ENCODE results near the gene ZNFX1. TPM values are rescaled to one million over a fixed set of nuclear protein-coding genes. Genes with fewer than 3 reads are reported as not detected.

The ZNFX1 gene
- total and polyA plus RNA-seq, 9 of the 15 experiments (the other 6 are each of a cell fraction or from before 2014, with no cell fraction given), result 3.8 to 13.8 (median 10.3) TPM

GRCh38 chr20:49286689-49287551 lies 9.1 kb upstream of the ZNFX1 start (continued):
- no peak for TF ChIP-seq CSDE1 (IDR thresholded peaks at IDR 0.05)
- no peak for TF ChIP-seq ZNF707 (CRISPR knock-in tag; conservative IDR thresholded peaks at IDR 0.05)
- no peak for TF ChIP-seq FOSL1 (tag; conservative IDR thresholded peaks at IDR 0.05)
- no peak for TF ChIP-seq NELFE (IDR thresholded peaks at IDR 0.05; ENCODE audit: insufficient read depth, insufficient read length)
- peak; percentile 90 for TF ChIP-seq ZEB2 (IDR thresholded peaks at IDR 0.05)
- TF ChIP-seq RBM25 (IDR thresholded peaks at IDR 0.05; ENCODE audit: low read depth, low read length, severe bottlenecking), result no peak
- no peak for TF ChIP-seq KDM5B (IDR thresholded peaks at IDR 0.05; ENCODE audit: insufficient replicate concordance, low read depth, low read length)
- TF ChIP-seq SAFB2 (IDR thresholded peaks at IDR 0.05; ENCODE audit: borderline replicate concordance, low read depth, low read length, severe bottlenecking), result no peak
- no peak for TF ChIP-seq ZNF146 (CRISPR knock-in tag; IDR thresholded peaks at IDR 0.05; ENCODE audit: unreplicated experiment)
- TF ChIP-seq, protein P1, sequence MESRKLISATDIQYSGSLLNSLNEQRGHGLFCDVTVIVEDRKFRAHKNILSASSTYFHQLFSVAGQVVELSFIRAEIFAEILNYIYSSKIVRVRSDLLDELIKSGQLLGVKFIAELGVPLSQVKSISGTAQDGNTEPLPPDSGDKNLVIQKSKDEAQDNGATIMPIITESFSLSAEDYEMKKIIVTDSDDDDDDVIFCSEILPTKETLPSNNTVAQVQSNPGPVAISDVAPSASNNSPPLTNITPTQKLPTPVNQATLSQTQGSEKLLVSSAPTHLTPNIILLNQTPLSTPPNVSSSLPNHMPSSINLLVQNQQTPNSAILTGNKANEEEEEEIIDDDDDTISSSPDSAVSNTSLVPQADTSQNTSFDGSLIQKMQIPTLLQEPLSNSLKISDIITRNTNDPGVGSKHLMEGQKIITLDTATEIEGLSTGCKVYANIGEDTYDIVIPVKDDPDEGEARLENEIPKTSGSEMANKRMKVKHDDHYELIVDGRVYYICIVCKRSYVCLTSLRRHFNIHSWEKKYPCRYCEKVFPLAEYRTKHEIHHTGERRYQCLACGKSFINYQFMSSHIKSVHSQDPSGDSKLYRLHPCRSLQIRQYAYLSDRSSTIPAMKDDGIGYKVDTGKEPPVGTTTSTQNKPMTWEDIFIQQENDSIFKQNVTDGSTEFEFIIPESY (CRISPR knock-in tag; IDR thresholded peaks at IDR 0.05), result no peak
- no peak for TF ChIP-seq ILK (tag; IDR thresholded peaks at IDR 0.05; ENCODE audit: borderline replicate concordance, low read depth)
- TF ChIP-seq TFAM (CRISPR knock-in tag; conservative IDR thresholded peaks at IDR 0.05), result no peak
- TF ChIP-seq BRD4 (IDR thresholded peaks at IDR 0.05), result no peak
- TF ChIP-seq ZNF311 (CRISPR knock-in tag; IDR thresholded peaks at IDR 0.05), result no peak
- TF ChIP-seq ESRRA (IDR thresholded peaks at IDR 0.05; ENCODE audit: borderline replicate concordance, low read depth), result no peak
- TF ChIP-seq ASH1L (IDR thresholded peaks at IDR 0.05; ENCODE audit: borderline replicate concordance, low read depth, partially characterized antibody), result no peak
- TF ChIP-seq ZNF224 (CRISPR knock-in tag; IDR thresholded peaks at IDR 0.05), result no peak
- TF ChIP-seq ADNP (tag; IDR thresholded peaks at IDR 0.05), result peak; percentile 63; the same call in 1 of the 2 replicates
- no peak for TF ChIP-seq ZNF384 (IDR thresholded peaks at IDR 0.05; ENCODE audit: low read depth, low read length)
- no peak for TF ChIP-seq POU5F1 (IDR thresholded peaks at IDR 0.05; ENCODE audit: borderline replicate concordance, low read depth, low read length, partially characterized antibody)
- TF ChIP-seq NR2F6 (CRISPR knock-in tag; IDR thresholded peaks at IDR 0.05), result no peak
- TF ChIP-seq MEF2D (tag; conservative IDR thresholded peaks at IDR 0.05; ENCODE audit: low read depth), result no peak
- no peak for TF ChIP-seq FOXK1 (CRISPR knock-in tag; IDR thresholded peaks at IDR 0.05; ENCODE audit: borderline replicate concordance)
- TF ChIP-seq KAT7 (CRISPR knock-in tag; IDR thresholded peaks at IDR 0.05; ENCODE audit: borderline replicate concordance), result no peak
- no peak for TF ChIP-seq SNAPC5 (CRISPR knock-in tag; IDR thresholded peaks at IDR 0.05)
- no peak for TF ChIP-seq FOXO4 (CRISPR knock-in tag; IDR thresholded peaks at IDR 0.05)
